T-cell (primary cell): ENCODE measurements around the gene SLC15A2. TPM values are rescaled to one million over a fixed set of nuclear protein-coding genes. Genes with fewer than 3 reads are reported as not detected.
"Not testable (repeated sequence)": the region's sequence is repeated elsewhere in the genome, so short reads cannot be mapped to it uniquely, and the experiment has no call there.

Experiments used
- ATAC-seq, 4 experiments: fragments of 200-7000 bp in 3 of 4; fragments of 150-1000 bp in 1 of 4; cut with Tn5 transposase; replicated peaks in 1 of 4; 1 replicate in 3 of 4; 2 replicates in 1 of 4; pipeline ENCODE4 v1.10.0; 2021; ENCODE audit warnings: moderate library complexity in 3 of 4, mild to moderate bottlenecking in 2 of 4, moderate number of reproducible peaks in 1 of 4
- CTCF ChIA-PET, 2 donors: fragments of 300-600 bp; sonication (Branson Sonifier 250); formaldehyde crosslinking; loops; one replicate each; lab custom pipeline; 2022; ENCODE audit warnings: antibody characterized with exemption in 2 of 2; lab: Charles Lee
- POLR2A ChIA-PET, 2 donors: fragments of 300-600 bp; sonication (Branson Sonifier 250); formaldehyde crosslinking; loops; one replicate each; lab custom pipeline; 2022; ENCODE audit warnings: antibody characterized with exemption in 2 of 2; lab: Charles Lee
- DNase-seq, 35 experiments: peaks; one replicate each; pipeline versions ENCODE4 v3.0.0 to v3.0.0-alpha.2; 2013 to 2023
- H3K27ac ChIP-seq: one replicate; pipeline ENCODE4 v1.5.1; 2013; ENCODE audit warnings: low read length
- H3K27me3 ChIP-seq, 2 experiments: replicated peaks in 1 of 2; 1 replicate in 1 of 2; 2 replicates in 1 of 2; pipeline versions ENCODE4 v1.6.1 to v1.7.0; 2013; ENCODE audit warnings: low read length in 1 of 2, mixed read lengths in 1 of 2; ENCODE audit not compliant: control insufficient read depth in 2 of 2, insufficient read depth in 2 of 2; ENCODE audit errors: extremely low read depth in 1 of 2
- H3K36me3 ChIP-seq, 2 donors: 1 replicate in 1 of 2; 2 replicates in 1 of 2; pipeline versions ENCODE4 v1.6.1 to v1.7.0; 2013; ENCODE audit warnings: low read length in 1 of 2; ENCODE audit not compliant: control insufficient read depth in 2 of 2, insufficient read depth in 1 of 2; ENCODE audit errors: extremely low read depth in 1 of 2
- H3K4me1 ChIP-seq, 2 experiments: 1 replicate in 1 of 2; 2 replicates in 1 of 2; pipeline versions ENCODE4 v1.6.1 to v1.7.0; 2013; ENCODE audit warnings: low read length in 2 of 2, mixed read lengths in 1 of 2; ENCODE audit not compliant: insufficient read depth in 2 of 2, control insufficient read depth in 1 of 2; ENCODE audit errors: extremely low read depth in 1 of 2
- H3K4me3 ChIP-seq, 2 donors: 1 replicate in 1 of 2; 2 replicates in 1 of 2; pipeline versions ENCODE4 v1.5.1 to v1.7.0; 2013; ENCODE audit warnings: mild to moderate bottlenecking in 2 of 2, low read length in 1 of 2, moderate library complexity in 1 of 2; ENCODE audit not compliant: control insufficient read depth in 1 of 2; ENCODE audit errors: extremely low read depth in 1 of 2
- H3K9me3 ChIP-seq: 2 replicates; pipeline ENCODE4 v1.7.0; 2013
- H3K27ac Mint-ChIP-seq, 2 donors: one replicate each; pipeline ENCODE4 v1.8.0; 2020 to 2021; ENCODE audit warnings: mild to moderate bottlenecking in 2 of 2, mixed read lengths in 2 of 2
- H3K27me3 Mint-ChIP-seq, 2 donors: one replicate each; pipeline ENCODE4 v1.8.0; 2021 to 2022; ENCODE audit warnings: mixed read lengths in 2 of 2
- H3K36me3 Mint-ChIP-seq: one replicate; pipeline ENCODE4 v1.8.0; 2021; ENCODE audit warnings: mixed read lengths
- H3K4me1 Mint-ChIP-seq, 3 donors: one replicate each; pipeline ENCODE4 v1.8.0; 2020 to 2022; ENCODE audit warnings: mixed read lengths in 3 of 3, mild to moderate bottlenecking in 1 of 3
- H3K4me3 Mint-ChIP-seq, 3 donors: one replicate each; pipeline ENCODE4 v1.8.0; 2020 to 2022; ENCODE audit warnings: mild to moderate bottlenecking in 3 of 3, mixed read lengths in 3 of 3, moderate library complexity in 3 of 3
- H3K9me3 Mint-ChIP-seq, 3 donors: one replicate each; pipeline ENCODE4 v1.8.0; 2020 to 2022; ENCODE audit warnings: mixed read lengths in 3 of 3
- WGBS: methylation state at CpG from one replicate; pipeline ENCODE4 v1.1.5; 2013; ENCODE audit warnings: missing lambda C conversion rate; ENCODE audit not compliant: insufficient coverage; 5-methylcytosine and 5-hydroxymethylcytosine counted together
- total RNA-seq, 35 experiments: library from RNA in 6 of 35; stranded (reverse) in 6 of 35; fragments of 120-200 nt in 1 of 35; gene quantifications; one replicate each; pipeline versions ENCODE4 v1.2.1 to v1.2.4 and lab custom pipeline; 2013 to 2026

Gene SLC15A2
- total RNA-seq, 5 donors from 2014 or later (not counting 1 experiment from before 2014, with no cell fraction given) = 1.6 to 3.0 (median 1.8) TPM

GRCh38 chr3:121916189-121916588 is 22.0 kb downstream of the SLC15A2 start:
- no peaks in the 10 kb centered on the region for H3K36me3 ChIP-seq
- no peaks in the 10 kb centered on the region for H3K9me3 ChIP-seq
- Mint-ChIP-seq H3K27ac (no peak overlapping the region), H3K4me1 (no peaks in the 10 kb centered on the region), H3K9me3 (no peaks in the 10 kb centered on the region), H3K27me3 (no peaks in the 10 kb centered on the region), H3K36me3 (peaks cover 23% of the 10 kb centered on the region), H3K4me3 (no peak overlapping the region)
- ATAC-seq = no peak
- H3K4me3 ChIP-seq = no peak overlapping the region
- no peaks in the 10 kb centered on the region for H3K27me3 ChIP-seq
- H3K27ac ChIP-seq = no peak overlapping the region
- CTCF ChIA-PET = interaction anchor here in 1 of 2 donors (1.1 kb wide), 1 partner anchor 233 kb away, joined by 4 read pairs; no protein-coding TSS in a partner anchor
- no peaks in the 10 kb centered on the region for H3K4me1 ChIP-seq
- POLR2A ChIA-PET = interaction anchor here in 1 of 2 donors (0.5 kb wide), 1 partner anchor 27 kb away, joined by 3 read pairs; no protein-coding TSS in a partner anchor
- no peak for DNase-seq

GRCh38 chr3:121918779-121919483 is 24.7 kb downstream of the SLC15A2 start:
- DNase-seq = no peak
- Histone ChIP-seq H3K36me3 (no peaks in the 10 kb centered on the region), H3K4me1 (no peaks in the 10 kb centered on the region), H3K4me3 (no peak overlapping the region), H3K27me3 (no peaks in the 10 kb centered on the region), H3K27ac (no peak overlapping the region), H3K9me3 (no peaks in the 10 kb centered on the region)
- Mint-ChIP-seq H3K9me3 (no peaks in the 10 kb centered on the region), H3K27ac (no peak overlapping the region), H3K27me3 (no peaks in the 10 kb centered on the region), H3K36me3 (peaks cover 19% of the 10 kb centered on the region), H3K4me3 (no peak overlapping the region), H3K4me1 (no peaks in the 10 kb centered on the region)
- POLR2A ChIA-PET = no interaction called here
- CTCF ChIA-PET = no interaction called here
- WGBS = 96% methylated on average over 11 of the region's 19 CpGs
- no peak for ATAC-seq

GRCh38 chr3:121924734-121925133 is 30.5 kb downstream of the SLC15A2 start:
- POLR2A ChIA-PET = no interaction called here
- Histone ChIP-seq H3K27me3 (no peaks in the 10 kb centered on the region), H3K27ac (no peak overlapping the region), H3K4me3 (no peak overlapping the region), H3K9me3 (no peaks in the 10 kb centered on the region), H3K4me1 (no peaks in the 10 kb centered on the region), H3K36me3 (no peaks in the 10 kb centered on the region)
- H3K4me3 Mint-ChIP-seq = no peak overlapping the region
- DNase-seq (no peak), ATAC-seq (no peak)
- CTCF ChIA-PET = no interaction called here
- 100% methylated on average over 1 of the region's 3 CpGs for WGBS
- H3K27ac Mint-ChIP-seq = no peak overlapping the region
- no peaks in the 10 kb centered on the region for H3K27me3 Mint-ChIP-seq
- H3K9me3 Mint-ChIP-seq = no peaks in the 10 kb centered on the region
- H3K4me1 Mint-ChIP-seq = no peaks in the 10 kb centered on the region
- H3K36me3 Mint-ChIP-seq = peaks cover 31% of the 10 kb centered on the region

- Histone ChIP-seq H3K4me3 (no peak overlapping the region), H3K4me1 (no peaks in the 10 kb centered on the region), H3K27me3 (no peaks in the 10 kb centered on the region), H3K27ac (no peak overlapping the region), H3K9me3 (no peaks in the 10 kb centered on the region), H3K36me3 (no peaks in the 10 kb centered on the region)
- ChIA-PET CTCF (no interaction called here), POLR2A (no interaction called here)
- DNase-seq (no peak), ATAC-seq (no peak)
- H3K9me3 Mint-ChIP-seq = no peaks in the 10 kb centered on the region
- no peaks in the 10 kb centered on the region for H3K4me1 Mint-ChIP-seq
- H3K36me3 Mint-ChIP-seq = peaks cover 35% of the 10 kb centered on the region
- H3K27ac Mint-ChIP-seq = no peak overlapping the region
- no peak overlapping the region for H3K4me3 Mint-ChIP-seq
- no CpG with 5 or more reads among the region's 1 CpG for WGBS
- H3K27me3 Mint-ChIP-seq = no peaks in the 10 kb centered on the region
Observed at GRCh38 chr3:121926380-121926779, 32.2 kb downstream of the SLC15A2 start.

GRCh38 chr3:121938141-121938855 is 44.1 kb downstream of the SLC15A2 start:
- H3K9me3 Mint-ChIP-seq, H3K27ac Mint-ChIP-seq, H3K4me1 ChIP-seq, H3K27ac ChIP-seq, POLR2A ChIA-PET, H3K4me3 Mint-ChIP-seq, H3K9me3 ChIP-seq, H3K36me3 ChIP-seq, DNase-seq, H3K27me3 Mint-ChIP-seq, H3K4me1 Mint-ChIP-seq, H3K4me3 ChIP-seq, ATAC-seq, CTCF ChIA-PET, H3K27me3 ChIP-seq: not testable (repeated sequence)
- WGBS = 97% methylated on average over 24 of the region's 29 CpGs
- H3K36me3 Mint-ChIP-seq = peaks cover 24% of the 10 kb centered on the region

- no peaks in the 10 kb centered on the region for H3K4me1 ChIP-seq
- CTCF ChIA-PET = no interaction called here
- H3K27ac ChIP-seq = no peak overlapping the region
- POLR2A ChIA-PET = no interaction called here
- DNase-seq = no peak
- no CpG with 5 or more reads among the region's 1 CpG for WGBS
- Mint-ChIP-seq H3K27ac (no peak overlapping the region), H3K4me3 (no peak overlapping the region), H3K9me3 (no peaks in the 10 kb centered on the region), H3K4me1 (no peaks in the 10 kb centered on the region), H3K36me3 (peaks cover 19% of the 10 kb centered on the region), H3K27me3 (no peaks in the 10 kb centered on the region)
- no peaks in the 10 kb centered on the region for H3K27me3 ChIP-seq
- H3K4me3 ChIP-seq = no peak overlapping the region
- peaks cover 0 to 3% of the 10 kb centered on the region in 2 donors for H3K36me3 ChIP-seq
- no peaks in the 10 kb centered on the region for H3K9me3 ChIP-seq
- ATAC-seq = no peak
Observed at GRCh38 chr3:121941592-121941991, 47.4 kb downstream of the SLC15A2 start.
